ENCODE results near the gene FAM110A.

The FAM110A gene

GRCh38 chr20:831956-832355 is 1.6 kb upstream of the FAM110A start:
- no peak for DNase-seq
- Mint-ChIP-seq H3K36me3 (ENCODE audit: low read depth) (no peaks in the 10 kb centered on the region), H3K27me3 (ENCODE audit: low read depth, poor library complexity) (peaks cover 8% of the 10 kb centered on the region), H3K4me1 (peaks cover 31% of the 10 kb centered on the region), H3K4me3 (no peak overlapping the region), H3K9me3 (no peaks in the 10 kb centered on the region), H3K27ac (no peak overlapping the region)
- no peak for TF ChIP-seq CTCF (IDR thresholded peaks at IDR 0.05)

- TF ChIP-seq CTCF (IDR thresholded peaks at IDR 0.05): no peak
- peak overlapping the region; percentile 87 for H3K4me3 Mint-ChIP-seq
- H3K36me3 Mint-ChIP-seq (ENCODE audit: low read depth): peaks cover 4% of the 10 kb centered on the region
- DNase-seq: no peak
- H3K27ac Mint-ChIP-seq: no peak overlapping the region
- H3K4me1 Mint-ChIP-seq: peaks cover 31% of the 10 kb centered on the region
- peaks cover 15% of the 10 kb centered on the region for H3K27me3 Mint-ChIP-seq (ENCODE audit: low read depth, poor library complexity)
- H3K9me3 Mint-ChIP-seq: peaks cover 6% of the 10 kb centered on the region
Measured at GRCh38 chr20:833121-833449, 430 bp upstream of the FAM110A start.

GRCh38 chr20:834151-834746 is 734 bp downstream of the FAM110A start:
- no peak for DNase-seq

GRCh38 chr20:835608-836045 is 2.1 kb downstream of the FAM110A start:
- DNase-seq: no peak
- H3K27ac Mint-ChIP-seq: no peak overlapping the region
- peak overlapping the region; percentile 87 for H3K4me3 Mint-ChIP-seq

More at GRCh38 chr20:834151-834746, 734 bp downstream of the FAM110A start:
- Mint-ChIP-seq H3K27me3 (ENCODE audit: low read depth, poor library complexity) (peaks cover 24% of the 10 kb centered on the region), H3K4me3 (peak overlapping the region; percentile 87), H3K4me1 (peaks cover 25% of the 10 kb centered on the region), H3K27ac (no peak overlapping the region), H3K36me3 (ENCODE audit: low read depth) (peaks cover 9% of the 10 kb centered on the region), H3K9me3 (peaks cover 6% of the 10 kb centered on the region)
- TF ChIP-seq CTCF (IDR thresholded peaks at IDR 0.05): no peak

GRCh38 chr20:836190-836589 is 2.7 kb downstream of the FAM110A start:
- DNase-seq: no peak
- peaks cover 6% of the 10 kb centered on the region for H3K9me3 Mint-ChIP-seq
- no peak for TF ChIP-seq CTCF (IDR thresholded peaks at IDR 0.05)
- H3K36me3 Mint-ChIP-seq (ENCODE audit: low read depth): peaks cover 9% of the 10 kb centered on the region
- no peak overlapping the region for H3K27ac Mint-ChIP-seq
- H3K4me1 Mint-ChIP-seq: peaks cover 23% of the 10 kb centered on the region
- peaks cover 42% of the 10 kb centered on the region for H3K27me3 Mint-ChIP-seq (ENCODE audit: low read depth, poor library complexity)
- H3K4me3 Mint-ChIP-seq: no peak overlapping the region

More at GRCh38 chr20:835608-836045, 2.1 kb downstream of the FAM110A start:
- Mint-ChIP-seq H3K9me3 (peaks cover 6% of the 10 kb centered on the region), H3K27me3 (ENCODE audit: low read depth, poor library complexity) (peaks cover 38% of the 10 kb centered on the region), H3K4me1 (peaks cover 23% of the 10 kb centered on the region), H3K36me3 (ENCODE audit: low read depth) (peaks cover 9% of the 10 kb centered on the region)
- no peak for TF ChIP-seq CTCF (IDR thresholded peaks at IDR 0.05)

GRCh38 chr20:839015-839414 is 5.5 kb downstream of the FAM110A start:
- H3K4me3 Mint-ChIP-seq: no peak overlapping the region
- no peak overlapping the region for H3K27ac Mint-ChIP-seq
- H3K4me1 Mint-ChIP-seq: peaks cover 21% of the 10 kb centered on the region
- H3K9me3 Mint-ChIP-seq: peaks cover 6% of the 10 kb centered on the region
- DNase-seq: no peak
- H3K36me3 Mint-ChIP-seq (ENCODE audit: low read depth): peaks cover 9% of the 10 kb centered on the region
- H3K27me3 Mint-ChIP-seq (ENCODE audit: low read depth, poor library complexity): peaks cover 70% of the 10 kb centered on the region
- no peak for TF ChIP-seq CTCF (IDR thresholded peaks at IDR 0.05)
